ENCODE data around the gene STRIT1. TPM values are rescaled to one million over a fixed set of nuclear protein-coding genes. Genes with fewer than 3 reads are reported as not detected.

STRIT1 gene
- not detected in 2 replicates for polyA plus RNA-seq (2011; rRNA removed)
- not detected in 2 replicates for polyA plus RNA-seq (2012; cell fraction: cytosol; rRNA removed)
- not detected in 2 replicates for polyA plus RNA-seq (2012; cell fraction: nucleus; rRNA removed)
- polyA plus RNA-seq (2017; fragmentation: RNase III; extraction: RNeasy Plus Mini Kit Qiagen cat#74134 plus additional on column Dnase treatment), result not detected in 3 replicates
- not detected in 2 replicates for polyA minus RNA-seq (2011; rRNA and poly(A)+ RNA removed)

DNA sequence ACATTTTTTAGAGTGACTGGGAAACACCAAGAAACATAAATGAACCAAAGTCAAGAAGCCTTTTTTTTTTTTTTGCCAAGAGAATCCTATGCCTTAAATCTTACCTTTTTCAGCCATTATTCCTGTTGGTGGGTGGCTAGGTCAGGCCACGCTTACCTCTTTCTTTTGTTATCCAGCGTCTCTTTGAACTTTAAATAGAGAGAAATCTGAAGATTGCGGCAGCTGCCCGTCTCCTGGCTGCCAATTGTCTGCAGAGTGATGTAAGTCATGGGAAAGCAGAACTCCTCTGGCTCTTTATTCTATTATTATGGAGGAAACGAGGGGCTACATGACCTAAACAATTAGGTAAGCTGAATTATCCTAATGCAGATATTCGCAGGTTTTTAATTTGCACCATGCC is at the start of gene STRIT1:
Gene STRIT1, minus strand, starts transcription at position 168 of the 400 bp plus-strand sequence.
- Histone ChIP-seq H3K4me3 (no peak within 1 kb of the TSS), H3K9me3 (no peaks in the 10 kb centered on the region), H3K4me2 (no peak within 1 kb of the TSS), H3K4me1 (no peaks in the 10 kb centered on the region), H3K27ac (no peak within 1 kb of the TSS)
- ChIA-PET POLR2A (no interaction called here), CTCF (no interaction called here)
- no peak for ATAC-seq
- DNase-seq (ENCODE audit: low read depth in 1 of 2, low spot score in 1 of 2), result no peak
- no peak for TF ChIP-seq CHD4 (IDR thresholded peaks at IDR 0.05; ENCODE audit: borderline replicate concordance)
- TF ChIP-seq, protein P1, sequence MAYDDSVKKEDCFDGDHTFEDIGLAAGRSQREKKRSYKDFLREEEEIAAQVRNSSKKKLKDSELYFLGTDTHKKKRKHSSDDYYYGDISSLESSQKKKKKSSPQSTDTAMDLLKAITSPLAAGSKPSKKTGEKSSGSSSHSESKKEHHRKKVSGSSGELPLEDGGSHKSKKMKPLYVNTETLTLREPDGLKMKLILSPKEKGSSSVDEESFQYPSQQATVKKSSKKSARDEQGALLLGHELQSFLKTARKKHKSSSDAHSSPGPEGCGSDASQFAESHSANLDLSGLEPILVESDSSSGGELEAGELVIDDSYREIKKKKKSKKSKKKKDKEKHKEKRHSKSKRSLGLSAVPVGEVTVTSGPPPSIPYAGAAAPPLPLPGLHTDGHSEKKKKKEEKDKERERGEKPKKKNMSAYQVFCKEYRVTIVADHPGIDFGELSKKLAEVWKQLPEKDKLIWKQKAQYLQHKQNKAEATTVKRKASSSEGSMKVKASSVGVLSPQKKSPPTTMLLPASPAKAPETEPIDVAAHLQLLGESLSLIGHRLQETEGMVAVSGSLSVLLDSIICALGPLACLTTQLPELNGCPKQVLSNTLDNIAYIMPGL (CRISPR knock-in tag; IDR thresholded peaks at IDR 0.05; ENCODE audit: borderline replicate concordance), result no peak
- TF ChIP-seq, protein P2, sequence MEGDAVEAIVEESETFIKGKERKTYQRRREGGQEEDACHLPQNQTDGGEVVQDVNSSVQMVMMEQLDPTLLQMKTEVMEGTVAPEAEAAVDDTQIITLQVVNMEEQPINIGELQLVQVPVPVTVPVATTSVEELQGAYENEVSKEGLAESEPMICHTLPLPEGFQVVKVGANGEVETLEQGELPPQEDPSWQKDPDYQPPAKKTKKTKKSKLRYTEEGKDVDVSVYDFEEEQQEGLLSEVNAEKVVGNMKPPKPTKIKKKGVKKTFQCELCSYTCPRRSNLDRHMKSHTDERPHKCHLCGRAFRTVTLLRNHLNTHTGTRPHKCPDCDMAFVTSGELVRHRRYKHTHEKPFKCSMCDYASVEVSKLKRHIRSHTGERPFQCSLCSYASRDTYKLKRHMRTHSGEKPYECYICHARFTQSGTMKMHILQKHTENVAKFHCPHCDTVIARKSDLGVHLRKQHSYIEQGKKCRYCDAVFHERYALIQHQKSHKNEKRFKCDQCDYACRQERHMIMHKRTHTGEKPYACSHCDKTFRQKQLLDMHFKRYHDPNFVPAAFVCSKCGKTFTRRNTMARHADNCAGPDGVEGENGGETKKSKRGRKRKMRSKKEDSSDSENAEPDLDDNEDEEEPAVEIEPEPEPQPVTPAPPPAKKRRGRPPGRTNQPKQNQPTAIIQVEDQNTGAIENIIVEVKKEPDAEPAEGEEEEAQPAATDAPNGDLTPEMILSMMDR (IDR thresholded peaks at IDR 0.05), result no peak
- no peak for TF ChIP-seq TP53 (CRISPR knock-in tag; IDR thresholded peaks at IDR 0.05)
- TF ChIP-seq, protein P3, sequence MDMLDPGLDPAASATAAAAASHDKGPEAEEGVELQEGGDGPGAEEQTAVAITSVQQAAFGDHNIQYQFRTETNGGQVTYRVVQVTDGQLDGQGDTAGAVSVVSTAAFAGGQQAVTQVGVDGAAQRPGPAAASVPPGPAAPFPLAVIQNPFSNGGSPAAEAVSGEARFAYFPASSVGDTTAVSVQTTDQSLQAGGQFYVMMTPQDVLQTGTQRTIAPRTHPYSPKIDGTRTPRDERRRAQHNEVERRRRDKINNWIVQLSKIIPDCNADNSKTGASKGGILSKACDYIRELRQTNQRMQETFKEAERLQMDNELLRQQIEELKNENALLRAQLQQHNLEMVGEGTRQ (IDR thresholded peaks at IDR 0.05), result no peak
- TF ChIP-seq, protein P4, sequence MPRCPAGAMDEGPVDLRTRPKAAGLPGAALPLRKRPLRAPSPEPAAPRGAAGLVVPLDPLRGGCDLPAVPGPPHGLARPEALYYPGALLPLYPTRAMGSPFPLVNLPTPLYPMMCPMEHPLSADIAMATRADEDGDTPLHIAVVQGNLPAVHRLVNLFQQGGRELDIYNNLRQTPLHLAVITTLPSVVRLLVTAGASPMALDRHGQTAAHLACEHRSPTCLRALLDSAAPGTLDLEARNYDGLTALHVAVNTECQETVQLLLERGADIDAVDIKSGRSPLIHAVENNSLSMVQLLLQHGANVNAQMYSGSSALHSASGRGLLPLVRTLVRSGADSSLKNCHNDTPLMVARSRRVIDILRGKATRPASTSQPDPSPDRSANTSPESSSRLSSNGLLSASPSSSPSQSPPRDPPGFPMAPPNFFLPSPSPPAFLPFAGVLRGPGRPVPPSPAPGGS (IDR thresholded peaks at IDR 0.05), result no peak
- no peak for FAIRE-seq
- WGBS (ENCODE audit: missing lambda C conversion rate), result 37% methylated on average over 6 of the region's 6 CpGs

DNA sequence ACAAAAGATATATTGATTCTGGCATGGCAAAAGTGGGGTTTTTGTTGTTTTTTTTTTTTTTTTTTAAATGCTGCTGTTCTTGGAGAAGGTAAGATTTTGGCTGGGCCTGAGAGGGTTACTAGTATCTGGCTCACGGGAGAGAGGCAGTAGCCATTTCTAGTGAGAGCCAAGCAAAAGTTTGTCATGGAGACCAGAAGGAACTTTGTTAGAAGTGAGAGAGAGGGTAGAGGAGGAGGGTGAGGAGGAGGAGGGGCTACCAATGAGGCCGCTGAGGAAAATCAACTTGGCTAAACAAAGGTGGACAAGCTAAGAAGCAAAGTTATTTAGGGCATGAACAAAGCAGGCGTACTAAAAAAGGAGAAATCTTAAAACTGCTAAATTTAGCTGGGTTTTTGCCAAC is 48.9 kb upstream of the STRIT1 start:
- no peak for FAIRE-seq

DNA sequence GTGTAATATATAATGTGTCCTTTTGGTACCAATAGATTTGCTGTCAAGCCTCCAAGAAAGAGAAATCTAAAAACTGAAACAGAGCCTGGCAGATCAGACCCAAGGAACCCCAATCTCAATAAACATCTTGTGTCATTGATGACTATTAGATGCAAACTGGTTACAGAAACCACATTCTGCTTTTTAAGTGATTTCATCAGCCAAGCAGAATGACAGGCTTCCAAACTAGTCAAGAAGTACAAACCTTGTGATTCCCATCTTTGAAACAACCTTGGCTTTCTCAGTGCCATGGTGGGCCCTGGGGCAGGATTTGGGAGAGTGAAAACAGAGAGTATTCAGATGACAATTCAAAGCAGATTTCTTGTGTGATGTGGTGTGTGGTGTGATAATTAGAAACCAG is 45.6 kb upstream of the STRIT1 start:
- ChIA-PET POLR2A (no interaction called here), CTCF (interaction anchor here (0.9 to 1.6 kb wide), 2 partner anchors 13 to 467 kb away, joined by 3 to 4 read pairs; partner anchors contain the start of gene C3orf33)
- FAIRE-seq, result no peak
- Histone ChIP-seq H3K4me1 (no peaks in the 10 kb centered on the region), H3K9me3 (no peaks in the 10 kb centered on the region), H3K27ac (no peak overlapping the region), H3K4me2 (no peak overlapping the region), H3K4me3 (no peak overlapping the region)
- ATAC-seq, result no peak
- no peak for DNase-seq (ENCODE audit: low read depth in 1 of 2, low spot score in 1 of 2)
- no peak for TF ChIP-seq ZC3H11A (IDR thresholded peaks at IDR 0.05)
- TF ChIP-seq, protein P5, sequence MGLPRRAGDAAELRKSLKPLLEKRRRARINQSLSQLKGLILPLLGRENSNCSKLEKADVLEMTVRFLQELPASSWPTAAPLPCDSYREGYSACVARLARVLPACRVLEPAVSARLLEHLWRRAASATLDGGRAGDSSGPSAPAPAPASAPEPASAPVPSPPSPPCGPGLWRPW (IDR thresholded peaks at IDR 0.05), result no peak
- TF ChIP-seq SREBF2 (IDR thresholded peaks at IDR 0.05), result no peak
- TF ChIP-seq JUNB (IDR thresholded peaks at IDR 0.05), result no peak
- TF ChIP-seq ZSCAN20 (CRISPR knock-in tag; IDR thresholded peaks at IDR 0.05), result no peak
- no peak for TF ChIP-seq RNF2 (IDR thresholded peaks at IDR 0.05; ENCODE audit: borderline replicate concordance, low read depth)
- no peak for TF ChIP-seq RFX5 (IDR thresholded peaks at IDR 0.05)
- TF ChIP-seq POLR2A (IDR thresholded peaks at IDR 0.05; ENCODE audit: low read length), result no peak
- TF ChIP-seq, protein P6, sequence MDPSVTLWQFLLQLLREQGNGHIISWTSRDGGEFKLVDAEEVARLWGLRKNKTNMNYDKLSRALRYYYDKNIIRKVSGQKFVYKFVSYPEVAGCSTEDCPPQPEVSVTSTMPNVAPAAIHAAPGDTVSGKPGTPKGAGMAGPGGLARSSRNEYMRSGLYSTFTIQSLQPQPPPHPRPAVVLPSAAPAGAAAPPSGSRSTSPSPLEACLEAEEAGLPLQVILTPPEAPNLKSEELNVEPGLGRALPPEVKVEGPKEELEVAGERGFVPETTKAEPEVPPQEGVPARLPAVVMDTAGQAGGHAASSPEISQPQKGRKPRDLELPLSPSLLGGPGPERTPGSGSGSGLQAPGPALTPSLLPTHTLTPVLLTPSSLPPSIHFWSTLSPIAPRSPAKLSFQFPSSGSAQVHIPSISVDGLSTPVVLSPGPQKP (IDR thresholded peaks at IDR 0.05; ENCODE audit: low read depth, low read length), result no peak
- TF ChIP-seq JUN (IDR thresholded peaks at IDR 0.05), result no peak
- TF ChIP-seq ESRRA (IDR thresholded peaks at IDR 0.05; ENCODE audit: borderline replicate concordance, low read length), result no peak
- no peak for TF ChIP-seq ZNF302 (CRISPR knock-in tag; IDR thresholded peaks at IDR 0.05)
- TF ChIP-seq HOXA7 (CRISPR knock-in tag; IDR thresholded peaks at IDR 0.05), result no peak
- TF ChIP-seq SMC3 (IDR thresholded peaks at IDR 0.05), result no peak

More for the DNA sequence above, 48.9 kb upstream of the STRIT1 start:
- ChIA-PET CTCF (no interaction called here), POLR2A (no interaction called here)
- no peaks in the 10 kb centered on the region for H3K9me3 ChIP-seq
- ATAC-seq (no peak), DNase-seq (ENCODE audit: low read depth in 1 of 2, low spot score in 1 of 2) (no peak)
- H3K4me1 ChIP-seq, result no peaks in the 10 kb centered on the region
- H3K4me3 ChIP-seq, result no peak overlapping the region
- H3K4me2 ChIP-seq, result no peak overlapping the region
- no peak for TF ChIP-seq FOSL2 (IDR thresholded peaks at IDR 0.05)
- no peak for TF ChIP-seq FOSL2 (CRISPR knock-in tag; IDR thresholded peaks at IDR 0.05)
- TF ChIP-seq CEBPB (IDR thresholded peaks at IDR 0.05), result no peak
- no peak for TF ChIP-seq EP300 (IDR thresholded peaks at IDR 0.05)
- no peak for TF ChIP-seq FOXS1 (CRISPR knock-in tag; IDR thresholded peaks at IDR 0.05)
- TF ChIP-seq GATA3 (IDR thresholded peaks at IDR 0.05; ENCODE audit: borderline replicate concordance), result no peak
- TF ChIP-seq HOXA7 (CRISPR knock-in tag; IDR thresholded peaks at IDR 0.05), result no peak
- TF ChIP-seq SMC3 (IDR thresholded peaks at IDR 0.05), result no peak
- TF ChIP-seq RFX5 (IDR thresholded peaks at IDR 0.05), result no peak
- TF ChIP-seq, protein P7, sequence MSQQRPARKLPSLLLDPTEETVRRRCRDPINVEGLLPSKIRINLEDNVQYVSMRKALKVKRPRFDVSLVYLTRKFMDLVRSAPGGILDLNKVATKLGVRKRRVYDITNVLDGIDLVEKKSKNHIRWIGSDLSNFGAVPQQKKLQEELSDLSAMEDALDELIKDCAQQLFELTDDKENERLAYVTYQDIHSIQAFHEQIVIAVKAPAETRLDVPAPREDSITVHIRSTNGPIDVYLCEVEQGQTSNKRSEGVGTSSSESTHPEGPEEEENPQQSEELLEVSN (IDR thresholded peaks at IDR 0.05; ENCODE audit: borderline replicate concordance, low read depth), result no peak
- TF ChIP-seq NPAS2 (CRISPR knock-in tag; IDR thresholded peaks at IDR 0.05; ENCODE audit: borderline replicate concordance), result no peak
- TF ChIP-seq, protein P5 (IDR thresholded peaks at IDR 0.05), result no peak
- no peak for TF ChIP-seq MAFK (IDR thresholded peaks at IDR 0.05; ENCODE audit: partially characterized antibody)
- TF ChIP-seq KDM1A (IDR thresholded peaks at IDR 0.05; ENCODE audit: low read depth), result no peak
- no peak for TF ChIP-seq CBX8 (IDR thresholded peaks at IDR 0.05)
- TF ChIP-seq ESRRA (IDR thresholded peaks at IDR 0.05; ENCODE audit: borderline replicate concordance, low read length), result no peak
- no peak overlapping the region for H3K27ac ChIP-seq
- WGBS (ENCODE audit: missing lambda C conversion rate), result 62% methylated on average over 3 of the region's 3 CpGs
